HUDEP-2 (cell line): ENCODE results near the gene SCGN.
A peak's percentile ranks its signal among the peaks of the same experiment; 100 is the strongest.
"Not testable (repeated sequence)": the region's sequence is repeated elsewhere in the genome, so short reads cannot be mapped to it uniquely, and the experiment has no call there.

Source experiments
- DNase-seq, 76 experiments: peaks; one replicate each; lab custom pipeline; 2025; ENCODE audit not compliant: unreplicated experiment in 76 of 76; lab: John Stamatoyannopoulos, UW

SCGN gene

GRCh38 chr6:25717866-25718740 is 66.1 kb downstream of the SCGN start:
- DNase-seq = peak in 27 of 76 experiments; percentile 12 to 76 (median 42)

GRCh38 chr6:25726122-25726911 is 74.3 kb downstream of the SCGN start:
- DNase-seq = no peak

GRCh38 chr6:25727028-25727427 is 75.0 kb downstream of the SCGN start:
- DNase-seq = no peak

GRCh38 chr6:25730907-25731306 is 78.9 kb downstream of the SCGN start:
- DNase-seq = no peak

- no peak for DNase-seq
Measured at GRCh38 chr6:25731721-25732120, 79.7 kb downstream of the SCGN start.

GRCh38 chr6:25732468-25733198 is 80.6 kb downstream of the SCGN start:
- DNase-seq = no peak

- DNase-seq = no peak
Measured at GRCh38 chr6:25735261-25735660, 83.2 kb downstream of the SCGN start.

GRCh38 chr6:25743868-25744267 is 91.9 kb downstream of the SCGN start:
- DNase-seq = no peak

GRCh38 chr6:25745836-25746235 is 93.8 kb downstream of the SCGN start:
- no peak for DNase-seq

- DNase-seq = no peak
Measured at GRCh38 chr6:25746968-25747367, 95.0 kb downstream of the SCGN start.

- no peak for DNase-seq
Measured at GRCh38 chr6:25747477-25747876, 95.5 kb downstream of the SCGN start.

- no peak for DNase-seq
Measured at GRCh38 chr6:25748049-25748448, 96.0 kb downstream of the SCGN start.

- DNase-seq = not testable (repeated sequence)
Measured at GRCh38 chr6:25748601-25749517, 96.8 kb downstream of the SCGN start.

GRCh38 chr6:25749837-25750236 is 97.8 kb downstream of the SCGN start:
- DNase-seq = no peak

- DNase-seq = no peak
Measured at GRCh38 chr6:25750906-25751305, 98.9 kb downstream of the SCGN start.
